Fibroblast of villous mesenchyme (primary cell): ENCODE measurements around the gene NEK1. TPM values are rescaled to one million over a fixed set of nuclear protein-coding genes. Genes with fewer than 3 reads are reported as not detected.
"Not testable (repeated sequence)": the region's sequence is repeated elsewhere in the genome, so short reads cannot be mapped to it uniquely, and the experiment has no call there.

Experiments used
- DNase-seq: peaks from one replicate; pipeline ENCODE4 v3.0.0-alpha.2; 2010; ENCODE audit warnings: low read depth
- H3K4me3 ChIP-seq: 2 replicates; pipeline ENCODE4 v1.5.1; 2011; ENCODE audit warnings: low read depth, mild to moderate bottlenecking, low read length
- CTCF ChIP-seq: IDR thresholded peaks from 2 replicates; pipeline ENCODE4 v1.5.1; 2012; ENCODE audit warnings: low read depth, mild to moderate bottlenecking, low read length; ENCODE audit not compliant: insufficient read depth
- total RNA-seq: library from RNA; depleted of rRNA; stranded (reverse); fragments of >200 nt; gene quantifications from 2 replicates; pipeline ENCODE4 v1.2.3, GENCODE V29; 2012

NEK1 gene
- total RNA-seq, 1 donor: 11.2 TPM

GRCh38 chr4:169540774-169541173, 71.6 kb downstream of the NEK1 start:
- H3K4me3 ChIP-seq: no peak overlapping the region
- peak; percentile 22 for DNase-seq
- TF ChIP-seq CTCF: no peak

- DNase-seq: no peak
- no peak overlapping the region for H3K4me3 ChIP-seq
- no peak for TF ChIP-seq CTCF
Measured at GRCh38 chr4:169530048-169530447, 82.3 kb downstream of the NEK1 start.

- DNase-seq: no peak
- no peak overlapping the region for H3K4me3 ChIP-seq
- TF ChIP-seq CTCF: no peak
Measured at GRCh38 chr4:169523796-169524195, 88.6 kb downstream of the NEK1 start.

- no peak for DNase-seq
- TF ChIP-seq CTCF: no peak
- H3K4me3 ChIP-seq: no peak overlapping the region
Measured at GRCh38 chr4:169510617-169511016, 101.8 kb downstream of the NEK1 start.

DNA sequence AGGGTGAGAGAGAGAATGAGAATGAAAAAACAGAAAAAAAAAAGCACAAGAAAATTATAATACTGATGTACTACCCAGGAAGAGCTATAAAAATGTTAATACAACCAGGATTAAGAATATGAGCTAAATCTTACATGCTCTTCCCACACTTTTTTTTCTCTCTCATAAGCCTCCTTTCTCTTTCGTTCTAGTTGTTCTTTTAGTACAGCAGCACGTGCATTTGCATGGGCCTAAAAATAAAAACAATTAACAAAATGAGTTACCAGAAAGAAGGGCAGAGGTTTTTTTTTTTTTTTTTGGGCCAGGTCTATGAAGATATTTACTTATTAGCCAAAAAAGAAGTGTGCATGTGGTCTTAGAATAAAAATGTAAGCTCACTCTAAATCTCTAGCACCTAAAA, 105.5 kb downstream of the NEK1 start:
- no peak for DNase-seq
- no peak overlapping the region for H3K4me3 ChIP-seq
- no peak for TF ChIP-seq CTCF

DNA sequence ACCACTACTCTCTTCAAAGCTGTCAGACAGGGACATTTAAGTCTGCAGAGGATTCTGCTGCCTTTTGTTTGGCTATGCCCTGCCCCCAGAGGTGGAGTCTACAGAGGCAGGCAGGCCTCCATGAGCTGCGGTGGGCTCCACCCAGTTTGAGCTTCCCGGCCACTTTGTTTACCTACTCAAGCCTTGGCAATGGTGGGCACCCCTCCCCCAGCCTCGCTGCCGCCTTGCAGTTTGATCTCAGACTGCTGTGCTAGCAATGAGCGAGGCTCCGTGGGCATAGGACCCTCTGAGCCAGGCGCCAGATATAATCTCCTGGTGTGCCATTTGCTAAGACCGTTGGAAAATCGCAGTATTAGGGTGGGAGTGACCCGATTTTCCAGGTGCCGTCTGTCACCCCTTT, 112.5 kb downstream of the NEK1 start:
- H3K4me3 ChIP-seq, DNase-seq: not testable (repeated sequence)

GRCh38 chr4:169494234-169494633, 118.1 kb downstream of the NEK1 start:
- not testable (repeated sequence) for DNase-seq, H3K4me3 ChIP-seq

GRCh38 chr4:169493164-169493524, 119.2 kb downstream of the NEK1 start:
- H3K4me3 ChIP-seq: no peak overlapping the region
- TF ChIP-seq CTCF: no peak
- no peak for DNase-seq
